HEK293T (cell line): ENCODE results near the gene CLASP1.

Experiments
- BHLHE40 ChIP-seq: fragments of 450-650 bp; IDR thresholded peaks from 2 replicates; pipeline ENCODE4 v1.6.1; 2016; ENCODE audit warnings: mild to moderate bottlenecking, moderate library complexity, borderline replicate concordance
- FOXK2 ChIP-seq: fragments of 450-650 bp; IDR thresholded peaks from 2 replicates; pipeline ENCODE4 v1.6.1; 2016; ENCODE audit warnings: mild to moderate bottlenecking
- TARDBP ChIP-seq: fragments of 450-650 bp; IDR thresholded peaks from 2 replicates; pipeline ENCODE4 v1.6.1; 2016

DNA sequence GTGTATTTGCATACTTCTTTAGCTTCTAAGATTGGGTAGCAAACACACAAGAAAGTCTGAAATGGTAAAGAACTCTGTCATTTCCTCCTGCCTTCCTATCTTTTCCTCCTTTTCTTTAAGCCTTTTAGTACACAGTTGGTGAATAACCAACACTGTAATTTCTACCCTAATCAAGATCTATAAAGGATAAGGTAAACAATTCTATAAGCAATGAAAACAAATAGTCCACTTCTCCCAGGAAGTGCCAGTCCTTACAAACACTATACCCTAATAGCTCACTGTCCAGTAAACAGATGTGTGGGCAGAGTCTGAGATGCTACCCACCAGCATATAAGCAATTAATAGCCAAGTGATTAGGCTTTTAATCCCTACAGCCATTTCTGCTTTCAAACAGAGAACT is 283.2 kb downstream of the CLASP1 start:
- TF ChIP-seq BHLHE40 (no peak), TARDBP (no peak), FOXK2 (no peak)
